Epithelial cell of prostate (primary cell): ENCODE results near the gene ASB7.
A peak's percentile ranks its signal among the peaks of the same experiment; 100 is the strongest.

Experiments used
- DNase-seq: peaks from one replicate; pipeline ENCODE4 v3.0.0-alpha.2; 2011; ENCODE audit warnings: low read depth, low spot score
- H3K27ac ChIP-seq: fragments of 450-650 bp; 2 replicates; pipeline ENCODE4 v1.5.1; 2017; ENCODE audit warnings: mild to moderate bottlenecking

The ASB7 gene

GRCh38 chr15:100680726-100681125 is 78.3 kb downstream of the ASB7 start:
- no peak overlapping the region for H3K27ac ChIP-seq
- DNase-seq, result no peak

- no peak overlapping the region for H3K27ac ChIP-seq
- DNase-seq, result no peak
Observed at GRCh38 chr15:100681335-100681746, 79.0 kb downstream of the ASB7 start.

- no peak for DNase-seq
- H3K27ac ChIP-seq, result no peak overlapping the region
Observed at GRCh38 chr15:100682468-100682867, 80.1 kb downstream of the ASB7 start.

- no peak overlapping the region for H3K27ac ChIP-seq
- DNase-seq, result no peak
Observed at GRCh38 chr15:100683434-100683833, 81.0 kb downstream of the ASB7 start.

GRCh38 chr15:100684591-100684990 is 82.2 kb downstream of the ASB7 start:
- no peak for DNase-seq
- H3K27ac ChIP-seq, result no peak overlapping the region

- DNase-seq, result no peak
- peak overlapping the region; percentile 85 for H3K27ac ChIP-seq
Observed at GRCh38 chr15:100686021-100686724, 83.8 kb downstream of the ASB7 start.

GRCh38 chr15:100686725-100687473 is 84.5 kb downstream of the ASB7 start:
- no peak for DNase-seq
- peak overlapping the region; percentile 85 for H3K27ac ChIP-seq

GRCh38 chr15:100687582-100688141 is 85.3 kb downstream of the ASB7 start:
- DNase-seq, result no peak
- H3K27ac ChIP-seq, result peak overlapping the region; percentile 85

- DNase-seq, result no peak
- H3K27ac ChIP-seq, result peak overlapping the region; percentile 85
Observed at GRCh38 chr15:100688549-100689120, 86.2 kb downstream of the ASB7 start.

- no peak for DNase-seq
- H3K27ac ChIP-seq, result peak overlapping the region; percentile 85
Observed at GRCh38 chr15:100689131-100689899, 86.9 kb downstream of the ASB7 start.

- DNase-seq, result no peak
Observed at GRCh38 chr15:100690032-100690794, 87.8 kb downstream of the ASB7 start.

GRCh38 chr15:100690795-100691158 is 88.4 kb downstream of the ASB7 start:
- DNase-seq, result no peak
- H3K27ac ChIP-seq, result no peak overlapping the region

More at GRCh38 chr15:100690032-100690794, 87.8 kb downstream of the ASB7 start:
- no peak overlapping the region for H3K27ac ChIP-seq

- DNase-seq, result no peak
- H3K27ac ChIP-seq, result no peak overlapping the region
Observed at GRCh38 chr15:100691321-100691720, 88.9 kb downstream of the ASB7 start.

- no peak for DNase-seq
Observed at GRCh38 chr15:100692246-100692645, 89.9 kb downstream of the ASB7 start.

GRCh38 chr15:100692671-100693070 is 90.3 kb downstream of the ASB7 start:
- no peak overlapping the region for H3K27ac ChIP-seq
- DNase-seq, result no peak

More at GRCh38 chr15:100692246-100692645, 89.9 kb downstream of the ASB7 start:
- no peak overlapping the region for H3K27ac ChIP-seq

- no peak for DNase-seq
- H3K27ac ChIP-seq, result no peak overlapping the region
Observed at GRCh38 chr15:100693451-100693850, 91.1 kb downstream of the ASB7 start.

- no peak overlapping the region for H3K27ac ChIP-seq
- DNase-seq, result no peak
Observed at GRCh38 chr15:100694381-100695021, 92.1 kb downstream of the ASB7 start.

GRCh38 chr15:100695048-100695447 is 92.7 kb downstream of the ASB7 start:
- no peak for DNase-seq
- H3K27ac ChIP-seq, result no peak overlapping the region

- H3K27ac ChIP-seq, result no peak overlapping the region
- no peak for DNase-seq
Observed at GRCh38 chr15:100696452-100696851, 94.1 kb downstream of the ASB7 start.
